ENCODE results near the gene PRADC1.
"Not testable (repeated sequence)": the region's sequence is repeated elsewhere in the genome, so short reads cannot be mapped to it uniquely, and the experiment has no call there.

PRADC1 gene

DNA sequence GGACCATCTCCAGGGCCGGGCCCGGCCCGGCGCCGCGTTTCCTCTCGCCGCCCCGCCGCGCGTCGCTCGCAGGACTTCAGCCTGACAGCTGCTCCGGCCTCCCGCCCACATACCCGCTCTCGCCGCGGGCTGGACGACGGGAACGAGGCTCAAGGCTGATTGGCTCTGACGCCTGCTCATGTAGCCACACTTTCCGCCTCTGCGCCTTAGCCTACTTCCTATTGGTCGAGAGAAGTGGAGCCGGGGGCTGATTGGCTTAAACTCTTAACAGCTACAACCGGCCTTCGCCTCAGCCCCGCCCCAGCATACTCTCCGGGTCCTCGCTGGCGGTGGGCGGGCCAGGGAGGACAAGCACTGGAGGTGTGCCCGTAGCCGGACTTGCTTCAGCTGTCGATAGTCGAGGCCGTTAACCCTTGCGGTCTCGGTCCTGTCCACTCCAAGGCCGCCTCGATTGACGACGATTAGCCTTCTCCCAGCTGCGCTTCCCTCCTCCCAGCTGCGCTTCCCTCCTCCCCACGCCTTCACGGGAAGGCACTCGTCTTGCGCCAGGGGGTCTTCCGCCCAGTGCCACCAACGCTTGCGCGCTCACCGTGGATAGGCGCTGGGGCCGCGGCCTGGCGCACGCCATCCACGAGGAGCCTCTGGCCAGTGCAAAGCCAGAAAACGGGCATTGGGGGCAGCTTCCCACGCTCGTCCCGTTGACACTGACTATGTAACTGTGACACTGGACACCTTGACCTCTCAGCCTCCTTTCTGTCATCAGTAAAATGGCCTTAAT lies at the start of gene PRADC1:
PRADC1 (minus strand) TSS at position 86 of the 778 bp plus-strand sequence; CDS start at position 7, 79 bp downstream.
- DNase-seq (ENCODE audit: low spot score), result peak; percentile 97

DNA sequence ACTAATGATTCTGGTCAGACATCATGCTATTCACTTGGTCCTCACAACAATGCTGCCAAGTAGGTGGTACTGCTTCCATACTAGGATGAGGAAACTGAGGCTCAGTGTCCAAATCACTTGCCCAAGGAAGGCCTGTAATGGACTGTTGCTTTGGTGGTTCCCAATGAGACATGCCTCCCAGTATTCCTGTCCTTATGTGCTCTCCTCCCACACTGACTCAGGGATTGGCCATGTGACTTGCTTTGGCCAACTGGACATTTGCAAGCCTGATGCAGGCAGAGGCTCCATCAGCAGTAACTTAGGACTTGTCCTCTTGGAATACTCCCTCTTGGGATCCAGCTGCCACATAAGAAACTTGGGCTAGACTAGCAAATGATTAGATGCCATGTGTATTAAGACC lies 48.2 kb upstream of the PRADC1 start:
- no peak for DNase-seq (ENCODE audit: low spot score)

GRCh38 chr2:73279852-73280251 lies 46.8 kb upstream of the PRADC1 start:
- no peak for DNase-seq (ENCODE audit: low spot score)

DNA sequence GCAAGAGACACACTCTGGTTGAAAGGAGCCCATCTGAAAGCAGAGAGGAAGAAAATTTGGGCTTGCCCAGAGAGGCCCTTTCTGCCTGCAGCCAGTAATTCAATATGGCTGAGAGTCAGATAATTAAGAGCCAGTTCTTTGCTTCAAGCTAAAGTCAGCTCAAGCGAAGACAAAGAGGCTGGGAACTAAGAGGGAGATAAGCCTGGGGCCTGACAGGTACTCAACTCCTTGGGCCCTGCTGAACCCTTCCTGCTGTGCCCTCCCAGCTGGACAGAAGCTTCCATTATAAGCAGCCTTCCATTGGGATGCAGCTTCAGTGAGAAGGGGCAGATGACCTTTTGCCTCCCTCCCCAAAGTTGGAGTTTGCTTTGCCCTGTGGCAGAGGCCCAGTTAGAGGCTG lies 39.2 kb upstream of the PRADC1 start:
- DNase-seq (ENCODE audit: low spot score), result no peak

- DNase-seq (ENCODE audit: low spot score), result no peak
Observed at GRCh38 chr2:73269686-73270465, 36.8 kb upstream of the PRADC1 start.

DNA sequence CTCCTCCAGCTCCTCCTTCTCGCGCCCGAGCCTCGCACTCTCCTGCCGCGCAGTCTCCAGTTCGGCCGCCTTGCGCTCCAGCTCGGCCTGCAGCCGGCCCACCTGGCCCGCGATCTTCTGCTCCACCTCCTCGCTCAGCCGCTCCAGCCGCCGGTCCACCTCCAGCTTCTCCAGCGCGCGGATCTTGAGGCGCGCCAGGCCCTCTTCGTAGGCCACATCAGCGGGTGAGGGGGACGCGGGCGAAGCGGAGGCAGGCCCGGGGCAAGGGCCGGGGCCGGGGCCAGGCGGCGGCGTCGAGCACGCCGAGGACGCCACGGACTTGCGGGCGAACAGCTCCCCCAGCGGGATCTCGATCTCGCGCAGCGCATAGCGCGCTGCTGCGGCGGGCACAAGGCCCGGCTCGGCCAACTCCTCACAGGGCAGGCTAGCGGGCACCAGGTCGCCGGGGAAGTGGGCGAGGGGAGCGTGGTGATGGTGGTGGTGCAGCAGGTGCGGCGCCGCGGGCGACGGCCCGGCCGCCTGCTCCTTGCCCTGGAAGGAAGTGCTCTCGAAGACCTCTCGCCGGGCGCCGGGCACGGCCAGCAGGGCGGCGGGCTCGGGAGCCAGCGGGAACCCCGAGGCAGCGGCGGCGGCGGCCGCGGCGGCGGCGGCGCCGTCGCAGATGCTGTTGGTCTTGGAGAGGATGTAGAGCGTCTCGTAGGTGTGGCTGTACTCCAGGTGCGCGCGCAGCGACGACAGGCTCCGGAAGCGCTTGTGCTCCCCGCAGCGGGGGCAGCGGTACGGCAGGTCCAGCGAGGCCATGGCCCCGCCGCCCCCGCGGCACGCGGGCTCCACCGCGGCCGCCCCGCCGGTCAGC lies 36.0 kb upstream of the PRADC1 start:
- DNase-seq (ENCODE audit: low spot score), result no peak

- no peak for DNase-seq (ENCODE audit: low spot score)
Observed at GRCh38 chr2:73268366-73268829, 35.4 kb upstream of the PRADC1 start.

DNA sequence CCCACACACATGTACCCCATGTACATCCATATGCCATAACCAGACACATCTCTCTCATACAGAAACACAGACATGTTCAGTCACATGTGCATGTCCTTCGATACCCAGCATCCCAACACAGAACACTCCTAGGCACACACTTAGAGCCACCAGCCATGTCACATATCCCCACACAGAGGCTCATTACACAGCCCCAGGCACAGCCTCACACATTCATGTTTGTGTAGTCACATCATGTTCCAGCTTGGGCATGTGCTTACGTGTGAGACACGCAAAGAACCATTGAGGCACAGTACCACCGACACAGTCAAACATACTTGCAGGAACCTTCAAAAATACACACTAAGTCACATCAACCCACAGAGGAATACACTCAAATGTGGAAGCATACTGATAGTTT lies 34.0 kb upstream of the PRADC1 start:
- DNase-seq (ENCODE audit: low spot score), result no peak

DNA sequence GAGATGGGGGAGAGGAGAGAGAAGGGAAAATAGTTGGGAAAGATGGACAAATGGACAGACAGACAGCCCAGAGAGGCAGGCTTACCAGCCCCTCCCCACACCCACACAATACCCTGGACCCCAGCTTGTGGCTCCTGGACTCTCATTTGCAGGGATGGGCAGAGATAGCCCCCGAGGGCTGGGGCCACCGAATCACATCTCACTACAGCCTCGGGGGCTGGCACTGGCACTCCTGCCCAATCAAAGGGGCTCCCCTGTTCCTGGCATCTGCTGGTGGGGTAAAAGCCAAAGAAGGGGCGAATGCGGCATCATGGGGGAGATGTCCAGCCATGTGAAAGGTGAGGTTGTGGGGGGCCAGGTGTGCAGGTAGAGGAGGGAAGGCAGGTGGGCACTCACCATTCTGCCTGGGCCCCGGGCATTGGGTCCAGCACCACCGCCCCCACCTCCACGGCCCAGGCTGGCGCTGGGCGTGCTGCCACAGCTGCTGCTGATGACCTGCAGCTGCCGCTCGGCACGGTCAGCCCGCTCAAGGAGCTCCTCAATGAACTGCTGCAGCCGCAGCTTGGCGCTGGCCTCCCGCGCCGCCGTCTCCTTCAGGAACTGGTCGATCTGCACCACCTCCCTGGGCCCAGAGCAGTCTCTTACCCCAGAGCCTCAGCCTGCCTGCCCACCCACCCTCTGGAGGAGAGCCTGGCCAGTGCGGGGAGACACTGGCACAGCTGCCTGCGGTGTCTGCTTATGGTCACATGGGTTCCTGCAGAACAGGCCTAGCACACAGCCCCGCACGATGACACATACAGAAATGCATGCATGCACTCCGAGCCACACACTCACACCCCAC lies 33.2 kb upstream of the PRADC1 start:
- DNase-seq (ENCODE audit: low spot score), result no peak

DNA sequence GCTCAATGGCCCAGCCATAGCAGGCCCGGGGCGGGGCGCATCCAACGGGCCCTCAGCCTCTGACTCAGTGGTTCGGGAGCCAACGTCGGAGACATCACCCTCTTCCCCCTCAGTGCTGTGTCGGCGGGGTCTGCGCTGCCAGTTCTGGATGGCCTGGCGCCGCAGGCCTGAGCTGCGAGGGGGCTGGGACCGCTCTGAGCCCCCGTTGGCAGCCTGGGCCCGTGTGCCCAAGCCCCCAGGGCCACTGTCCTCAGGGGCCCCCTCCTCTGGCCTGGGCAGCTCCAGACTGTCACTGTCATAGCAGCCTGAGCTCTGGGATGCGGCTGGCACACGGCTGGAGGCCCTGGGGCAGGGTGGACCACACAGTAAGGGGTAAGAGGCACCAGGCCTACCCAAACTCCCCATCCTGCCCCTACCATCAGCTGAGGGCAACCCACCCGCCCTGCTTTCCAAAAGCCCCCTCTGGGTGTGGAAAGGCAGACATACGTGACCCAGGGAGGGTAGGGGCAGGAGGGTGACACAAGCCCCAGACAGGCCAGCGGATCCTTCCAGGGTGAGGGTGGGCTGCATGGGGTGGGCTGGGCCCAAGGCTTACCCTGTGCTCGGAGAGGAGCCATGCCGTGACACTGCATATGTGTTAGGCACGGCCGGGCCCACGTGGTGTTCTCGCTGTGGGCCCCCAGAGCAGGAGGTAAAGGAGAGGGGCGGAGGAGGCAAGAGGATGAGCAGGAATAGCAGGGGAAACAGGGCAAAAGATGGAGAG lies 32.4 kb upstream of the PRADC1 start:
- no peak for DNase-seq (ENCODE audit: low spot score)

DNA sequence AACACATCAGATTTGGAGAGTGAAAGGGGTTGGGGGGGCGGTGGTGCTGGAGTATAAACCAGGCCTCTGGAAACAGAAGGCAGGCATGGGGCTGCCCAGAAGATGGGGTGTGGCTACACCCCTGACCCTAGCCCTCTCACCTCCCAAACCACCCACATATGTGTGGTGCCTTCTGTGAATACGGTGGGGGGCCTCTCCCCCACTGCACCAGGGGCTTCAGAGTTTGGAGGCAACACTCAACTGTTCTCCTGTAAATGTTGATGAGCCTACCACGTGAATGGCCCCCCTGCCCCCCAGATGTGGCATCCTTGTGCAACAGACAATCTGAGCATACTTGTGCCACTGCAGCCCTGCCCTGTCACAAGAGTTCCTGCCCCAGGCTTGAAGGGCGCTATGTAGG lies 31.7 kb upstream of the PRADC1 start:
- DNase-seq (ENCODE audit: low spot score), result no peak

DNA sequence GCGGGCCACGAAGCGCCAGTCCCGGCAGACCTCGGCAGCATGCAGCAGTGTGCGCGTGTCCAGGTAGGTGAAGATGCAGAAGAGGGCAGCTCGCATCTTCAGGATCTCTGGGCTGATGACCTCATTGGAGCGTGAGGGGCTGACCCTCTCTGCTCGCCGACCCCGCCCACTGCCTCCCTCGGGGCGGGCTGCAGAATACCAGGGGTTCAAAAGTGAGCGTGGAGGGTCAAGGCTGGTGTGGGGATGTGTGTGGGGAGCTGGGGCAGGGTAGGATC lies 31.2 kb upstream of the PRADC1 start:
- DNase-seq (ENCODE audit: low spot score), result no peak

DNA sequence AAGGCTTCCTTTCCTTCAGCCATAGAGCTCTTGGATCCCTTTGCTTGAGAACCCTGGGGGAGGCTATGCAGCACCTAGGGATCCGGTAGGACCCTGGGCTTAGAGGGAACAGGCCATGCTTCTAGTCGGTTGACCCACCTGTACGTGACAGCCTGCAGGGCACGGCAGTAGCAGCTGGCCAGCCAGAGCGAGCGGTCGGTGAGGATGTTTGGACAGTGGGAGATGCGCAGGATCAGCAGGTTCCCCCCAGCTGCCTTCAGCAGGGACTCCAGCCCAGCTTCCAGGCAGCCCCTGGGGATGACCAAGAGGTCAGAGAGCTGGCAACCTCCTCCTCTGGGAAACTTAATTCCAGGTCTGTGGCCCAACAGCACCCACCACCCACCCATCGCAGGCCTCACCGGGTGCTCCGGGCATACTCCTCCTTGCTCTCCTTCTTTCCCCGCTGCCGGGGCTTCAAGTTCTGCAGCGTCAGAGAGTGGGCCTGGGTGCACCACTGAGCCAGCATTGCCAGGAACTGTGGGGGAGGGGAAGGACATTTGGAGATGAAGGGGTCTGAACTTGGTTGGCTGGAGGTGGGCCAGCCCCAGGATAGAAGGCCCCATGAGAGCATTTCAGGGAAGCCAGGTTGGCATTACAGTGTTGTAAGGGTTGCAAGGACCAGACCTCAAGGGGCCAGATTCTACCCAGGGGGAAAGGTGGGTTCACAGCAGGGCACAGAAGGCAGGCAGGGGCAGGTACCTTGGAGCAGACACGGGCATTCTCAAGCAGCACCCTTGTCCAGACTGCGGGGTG lies 30.7 kb upstream of the PRADC1 start:
- DNase-seq (ENCODE audit: low spot score), result no peak

GRCh38 chr2:73262691-73263429 lies 29.8 kb upstream of the PRADC1 start:
- DNase-seq (ENCODE audit: low spot score), result not testable (repeated sequence)

GRCh38 chr2:73262108-73262651 lies 29.1 kb upstream of the PRADC1 start:
- DNase-seq (ENCODE audit: low spot score), result no peak

DNA sequence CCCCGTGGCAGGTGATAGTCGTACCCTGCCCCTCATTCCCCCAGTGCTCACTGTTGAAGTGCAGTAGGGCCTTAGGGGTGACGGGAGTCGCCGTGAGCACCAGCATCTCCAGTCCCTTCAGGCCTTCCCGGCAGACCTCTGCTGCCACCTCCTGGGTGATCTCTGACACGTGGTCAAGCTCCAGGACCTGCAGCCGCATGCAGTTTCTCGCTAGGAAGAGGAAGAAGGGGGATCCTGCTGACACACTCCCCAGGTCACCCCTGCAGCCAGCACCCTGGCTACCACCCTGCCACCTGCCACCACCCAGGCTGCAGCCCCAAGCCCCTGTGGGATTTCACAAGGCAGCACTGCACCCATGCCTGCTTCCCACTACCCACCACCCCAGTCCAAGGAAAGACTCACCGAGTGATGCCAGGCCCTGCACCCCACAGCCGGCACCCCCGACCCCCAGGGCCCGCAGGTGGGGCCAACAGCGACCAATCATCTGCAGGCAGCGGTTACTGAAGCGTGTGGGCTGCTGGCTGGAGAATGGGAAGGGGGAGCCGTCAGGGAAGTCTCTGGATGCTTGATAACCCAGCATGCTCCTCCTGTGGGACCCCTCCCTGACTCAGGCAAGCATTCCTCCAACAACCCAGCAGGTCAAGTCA lies 27.4 kb upstream of the PRADC1 start:
- peak; percentile 31 for DNase-seq (ENCODE audit: low spot score)

DNA sequence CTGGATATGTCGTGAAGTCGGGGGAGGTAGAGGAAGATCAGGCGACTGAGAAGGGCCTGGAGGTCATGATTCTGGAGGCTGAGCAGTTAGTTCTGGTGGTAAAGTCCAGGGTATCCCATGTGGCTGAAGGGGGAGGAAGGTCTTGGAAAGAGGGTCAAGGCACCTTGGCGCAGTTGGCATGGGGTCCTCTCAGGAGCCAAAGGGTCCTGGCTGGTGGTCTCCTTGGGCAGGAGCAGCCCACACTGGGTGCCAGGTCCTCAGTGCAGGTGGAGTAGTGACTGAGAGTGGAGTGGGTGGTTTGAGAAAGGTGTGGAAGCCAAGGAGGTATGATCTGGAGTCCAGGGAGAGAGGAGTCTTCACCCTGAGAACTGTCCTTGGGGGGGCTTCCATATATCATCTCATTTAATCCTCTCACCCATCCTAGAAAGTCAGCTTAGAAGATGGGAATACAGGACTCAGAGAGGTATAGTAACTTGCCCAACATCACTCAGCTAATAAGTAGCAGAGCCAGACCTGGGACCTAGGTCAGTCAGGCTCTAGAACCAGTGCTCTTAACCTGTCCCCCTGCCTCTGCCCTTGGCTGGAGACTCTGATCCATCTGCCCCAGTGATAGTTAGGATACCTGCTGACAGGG lies 26.8 kb upstream of the PRADC1 start:
- no peak for DNase-seq (ENCODE audit: low spot score)

DNA sequence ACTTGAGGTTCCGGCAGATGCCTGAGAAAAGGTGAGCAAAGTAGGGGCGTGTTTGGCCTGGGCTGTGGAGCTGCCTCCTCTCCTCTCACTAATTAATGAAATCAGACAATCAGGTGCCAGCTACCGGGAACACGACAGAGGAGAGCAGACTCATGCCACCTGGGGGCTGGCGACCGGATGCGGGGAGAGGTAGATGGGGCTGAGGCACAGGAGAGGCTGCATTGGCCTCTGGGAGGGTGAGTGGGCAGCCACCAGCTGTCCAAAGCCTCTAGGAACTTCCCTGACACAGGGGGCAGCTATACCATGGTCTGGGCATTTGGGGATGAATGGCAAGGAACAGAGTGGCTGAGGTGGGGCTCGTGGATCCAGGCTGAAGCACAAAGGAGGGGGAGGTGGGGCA lies 26.2 kb upstream of the PRADC1 start:
- DNase-seq (ENCODE audit: low spot score), result no peak
